ENCODE data around the gene ITPK1.

DNA sequence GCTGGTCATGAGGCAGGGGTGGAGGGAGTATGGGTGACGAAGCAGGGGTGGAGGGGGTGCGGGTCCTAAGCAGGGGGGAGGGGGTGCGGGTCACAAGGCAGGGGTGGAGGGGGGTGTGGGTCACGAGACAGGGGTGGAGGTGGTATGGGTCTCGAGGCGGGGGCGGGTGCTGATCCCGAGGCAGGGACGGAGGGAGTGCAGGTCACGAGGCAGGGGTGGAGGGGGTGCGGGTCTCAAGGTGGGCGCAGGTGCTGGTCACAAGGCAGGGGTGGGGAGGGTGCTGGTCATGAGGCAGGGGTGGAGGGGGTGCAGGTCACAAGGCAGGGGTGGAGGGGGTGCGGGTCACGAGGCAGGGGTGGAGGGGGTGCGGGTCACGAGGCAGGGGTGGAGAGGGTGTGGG lies 56.5 kb downstream of the ITPK1 start:
- TF ChIP-seq POLR2A (IDR thresholded peaks at IDR 0.05) = no peak
- TF ChIP-seq CTCF (IDR thresholded peaks at IDR 0.05) = no peak

Measured in thyroid gland (tissue), 4 donors.